AG09309 (cell line): ENCODE data around the gene BBS7.

Source experiments
- DNase-seq: peaks from one replicate; pipeline ENCODE4 v3.0.0-alpha.2; 2010; ENCODE audit warnings: low read depth
- H3K4me3 ChIP-seq: 2 replicates; pipeline ENCODE4 v1.5.1; 2011; ENCODE audit warnings: mild to moderate bottlenecking, low read depth, low read length, moderate library complexity; ENCODE audit not compliant: control insufficient read depth
- TF ChIP-seq, protein P1 (sequence below): IDR thresholded peaks from 2 replicates; pipeline ENCODE4 v1.5.1; 2011; ENCODE audit warnings: mild to moderate bottlenecking, low read depth, low read length, inconsistent platforms; ENCODE audit not compliant: insufficient read depth, control insufficient read depth; ENCODE audit errors: missing control alignments

The BBS7 gene

DNA sequence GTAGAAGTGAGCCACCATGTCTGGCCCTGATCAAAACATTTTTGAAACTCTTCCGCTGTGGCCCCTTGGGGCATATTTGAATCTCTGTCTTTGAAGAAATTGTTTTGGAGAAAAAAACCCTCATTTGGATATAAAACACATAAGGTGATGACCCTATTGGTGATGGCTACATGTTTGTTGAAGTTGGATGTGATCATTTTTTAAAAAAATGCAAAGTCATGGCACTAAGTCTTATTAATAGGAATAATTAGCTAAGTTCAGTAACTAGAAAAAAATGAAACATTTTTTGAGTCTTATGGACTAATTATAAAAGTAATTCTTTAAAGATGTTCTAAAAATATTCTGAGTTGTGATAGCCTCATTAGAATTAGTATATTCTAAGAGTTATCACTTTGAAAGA is 17.9 kb upstream of the BBS7 start:
- TF ChIP-seq, protein P1, sequence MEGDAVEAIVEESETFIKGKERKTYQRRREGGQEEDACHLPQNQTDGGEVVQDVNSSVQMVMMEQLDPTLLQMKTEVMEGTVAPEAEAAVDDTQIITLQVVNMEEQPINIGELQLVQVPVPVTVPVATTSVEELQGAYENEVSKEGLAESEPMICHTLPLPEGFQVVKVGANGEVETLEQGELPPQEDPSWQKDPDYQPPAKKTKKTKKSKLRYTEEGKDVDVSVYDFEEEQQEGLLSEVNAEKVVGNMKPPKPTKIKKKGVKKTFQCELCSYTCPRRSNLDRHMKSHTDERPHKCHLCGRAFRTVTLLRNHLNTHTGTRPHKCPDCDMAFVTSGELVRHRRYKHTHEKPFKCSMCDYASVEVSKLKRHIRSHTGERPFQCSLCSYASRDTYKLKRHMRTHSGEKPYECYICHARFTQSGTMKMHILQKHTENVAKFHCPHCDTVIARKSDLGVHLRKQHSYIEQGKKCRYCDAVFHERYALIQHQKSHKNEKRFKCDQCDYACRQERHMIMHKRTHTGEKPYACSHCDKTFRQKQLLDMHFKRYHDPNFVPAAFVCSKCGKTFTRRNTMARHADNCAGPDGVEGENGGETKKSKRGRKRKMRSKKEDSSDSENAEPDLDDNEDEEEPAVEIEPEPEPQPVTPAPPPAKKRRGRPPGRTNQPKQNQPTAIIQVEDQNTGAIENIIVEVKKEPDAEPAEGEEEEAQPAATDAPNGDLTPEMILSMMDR = no peak
- DNase-seq = no peak
- no peak overlapping the region for H3K4me3 ChIP-seq

DNA sequence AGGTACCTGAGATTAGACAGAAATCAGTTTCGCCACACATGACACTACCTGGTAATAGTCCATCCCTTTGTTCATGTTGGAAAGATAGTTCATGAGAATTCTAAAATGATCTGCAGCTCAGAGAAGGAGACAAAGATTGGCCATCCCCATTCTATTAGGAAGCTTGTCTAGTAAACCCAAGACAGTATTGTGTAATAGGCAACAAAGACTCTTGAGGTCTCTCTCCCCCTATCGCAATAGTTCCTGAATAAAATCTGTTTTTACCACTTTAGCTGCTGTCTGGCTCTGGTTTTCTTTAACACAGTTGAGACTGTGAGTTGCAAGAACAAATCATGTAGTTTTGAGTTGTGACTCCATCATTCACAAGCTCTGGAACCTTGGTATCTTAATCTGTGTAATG is 14.8 kb upstream of the BBS7 start:
- TF ChIP-seq, protein P1 = no peak
- DNase-seq = no peak
- no peak overlapping the region for H3K4me3 ChIP-seq

DNA sequence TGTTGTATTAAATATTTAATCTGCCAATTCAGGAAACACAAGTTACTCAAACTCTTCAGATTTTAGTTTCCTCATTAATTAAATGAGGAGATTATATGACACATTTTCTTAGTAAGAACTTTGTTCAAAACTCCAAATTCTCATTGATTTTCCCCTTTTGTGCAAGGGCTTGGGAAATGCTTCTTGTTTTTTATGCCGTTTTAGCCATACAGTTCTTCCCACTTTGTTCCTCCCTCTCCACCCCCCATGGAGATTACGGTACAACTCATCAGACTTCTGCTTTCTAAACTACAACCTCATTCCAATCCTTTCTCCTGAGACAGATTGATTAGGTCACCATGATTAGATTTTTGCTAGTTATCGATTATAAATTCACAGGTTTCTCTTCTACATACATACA is 10.9 kb upstream of the BBS7 start:
- no peak overlapping the region for H3K4me3 ChIP-seq
- no peak for DNase-seq
- TF ChIP-seq, protein P1 = no peak

DNA sequence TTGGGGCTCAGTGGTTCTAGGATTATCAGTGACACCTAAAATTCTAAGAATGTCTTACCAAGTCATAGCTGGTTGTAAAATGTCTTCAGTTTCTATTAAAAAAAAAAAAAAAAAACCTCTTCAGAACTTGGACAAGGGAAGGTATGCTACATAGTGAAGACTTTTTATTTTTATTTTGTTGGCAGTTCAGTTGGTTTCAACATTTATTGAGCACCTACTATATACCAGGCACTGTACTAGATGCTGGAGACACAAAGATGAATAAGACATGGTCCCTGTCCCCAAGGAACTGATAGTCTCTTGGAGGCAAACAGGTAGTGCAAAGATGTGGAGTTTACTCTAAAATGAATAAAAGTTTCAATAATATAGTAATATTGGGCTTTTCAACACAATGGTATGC is 8.9 kb upstream of the BBS7 start:
- TF ChIP-seq, protein P1 = no peak
- H3K4me3 ChIP-seq = no peak overlapping the region
- no peak for DNase-seq

DNA sequence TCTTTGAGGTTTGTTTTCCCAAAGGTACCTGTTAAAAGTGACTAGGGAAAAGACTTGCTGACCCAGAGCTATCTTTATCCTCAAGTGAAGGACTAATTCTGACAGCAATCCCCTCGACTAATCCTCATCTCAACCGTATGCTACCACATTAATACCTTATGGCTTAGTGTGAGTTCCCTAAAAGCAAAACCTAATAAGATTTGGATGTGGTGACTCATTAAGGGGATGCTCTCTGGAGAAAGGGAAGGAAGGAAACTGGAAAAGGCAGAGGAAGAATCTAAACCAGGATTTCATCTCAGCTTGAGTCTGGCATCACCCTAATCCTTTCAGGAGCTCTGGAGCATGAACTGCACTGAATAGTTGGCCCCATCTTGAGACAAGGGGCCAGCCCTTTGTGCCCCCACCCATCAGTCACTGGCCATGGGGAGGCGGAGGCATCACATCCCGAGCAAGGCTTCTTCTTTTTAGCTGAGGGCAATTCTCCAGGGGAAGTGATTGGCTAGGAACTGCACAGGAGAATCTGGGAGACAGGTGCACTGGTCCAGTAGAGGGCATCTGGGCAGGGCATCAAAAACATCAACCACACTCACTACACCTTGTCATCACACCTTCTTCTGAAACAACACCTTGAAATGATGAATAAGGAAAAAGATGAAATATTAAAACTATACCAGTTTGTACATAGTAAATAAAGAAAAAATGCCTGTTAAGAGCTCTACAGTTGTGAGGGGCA is 6.9 kb upstream of the BBS7 start:
- no peak overlapping the region for H3K4me3 ChIP-seq
- DNase-seq = no peak
- TF ChIP-seq, protein P1 = no peak

DNA sequence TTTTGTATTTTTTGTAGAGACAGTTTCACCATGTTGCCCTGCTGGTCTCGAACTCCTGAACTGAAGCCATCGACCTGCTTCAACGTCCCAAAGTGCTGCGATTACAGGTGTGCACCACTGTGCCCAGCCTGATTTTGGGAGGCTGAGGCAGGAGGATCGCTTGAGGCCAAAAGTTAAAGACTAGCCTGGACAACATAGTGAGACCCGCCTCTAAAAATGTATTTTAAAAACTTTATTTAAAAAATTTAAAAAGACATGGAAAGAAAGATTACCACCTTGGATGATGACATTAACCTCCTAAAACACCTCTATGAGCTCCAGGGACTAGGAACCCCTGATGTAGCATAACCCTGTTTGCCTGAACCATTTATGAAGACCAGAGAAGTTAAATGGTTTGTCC is 5.8 kb upstream of the BBS7 start:
- TF ChIP-seq, protein P1 = no peak
- no peak for DNase-seq
- no peak overlapping the region for H3K4me3 ChIP-seq
